NCI-H2196 treated with DMSO at 0.1 percent for 48 hours (cell line): ENCODE data around the gene RABEPK.
"Not testable (repeated sequence)": the region's sequence is repeated elsewhere in the genome, so short reads cannot be mapped to it uniquely, and the experiment has no call there.

Experiments used
- DNase-seq: peaks from one replicate; lab custom pipeline; 2025; ENCODE audit not compliant: unreplicated experiment; lab: John Stamatoyannopoulos, UW

RABEPK gene

GRCh38 chr9:125200216-125201047, at the start of gene RABEPK:
Gene RABEPK, plus strand, starts transcription at chr9:125200542. Its CDS starts 2,472 bp downstream, at chr9:125203014.
- DNase-seq, result peak; percentile 71

- no peak for DNase-seq
Observed at GRCh38 chr9:125151730-125152129, 48.6 kb upstream of the RABEPK start.

GRCh38 chr9:125153712-125154367, 46.5 kb upstream of the RABEPK start:
- no peak for DNase-seq

- DNase-seq, result no peak
Observed at GRCh38 chr9:125156551-125156950, 43.8 kb upstream of the RABEPK start.

- no peak for DNase-seq
Observed at GRCh38 chr9:125160750-125161149, 39.6 kb upstream of the RABEPK start.

- no peak for DNase-seq
Observed at GRCh38 chr9:125161284-125161918, 38.9 kb upstream of the RABEPK start.

- DNase-seq, result not testable (repeated sequence)
Observed at GRCh38 chr9:125162891-125163290, 37.5 kb upstream of the RABEPK start.

GRCh38 chr9:125166762-125167161, 33.6 kb upstream of the RABEPK start:
- DNase-seq, result no peak

GRCh38 chr9:125169895-125170294, 30.4 kb upstream of the RABEPK start:
- no peak for DNase-seq

GRCh38 chr9:125172031-125172755, 28.1 kb upstream of the RABEPK start:
- no peak for DNase-seq

GRCh38 chr9:125176636-125177035, 23.7 kb upstream of the RABEPK start:
- no peak for DNase-seq

GRCh38 chr9:125177888-125178287, 22.5 kb upstream of the RABEPK start:
- no peak for DNase-seq

- DNase-seq, result not testable (repeated sequence)
Observed at GRCh38 chr9:125179776-125180175, 20.6 kb upstream of the RABEPK start.

- DNase-seq, result no peak
Observed at GRCh38 chr9:125180876-125181275, 19.5 kb upstream of the RABEPK start.

GRCh38 chr9:125181756-125182155, 18.6 kb upstream of the RABEPK start:
- DNase-seq, result not testable (repeated sequence)

GRCh38 chr9:125183054-125183453, 17.3 kb upstream of the RABEPK start:
- DNase-seq, result no peak

- DNase-seq, result no peak
Observed at GRCh38 chr9:125183561-125183960, 16.8 kb upstream of the RABEPK start.

- DNase-seq, result no peak
Observed at GRCh38 chr9:125189011-125189360, 11.4 kb upstream of the RABEPK start.

- peak; percentile 84 for DNase-seq
Observed at GRCh38 chr9:125189361-125190289, 10.7 kb upstream of the RABEPK start, which contains the start of gene PPP6C. Gene PPP6C, minus strand, starts transcription at chr9:125189803. Its CDS starts 85 bp downstream, at chr9:125189718.

GRCh38 chr9:125190361-125190801, 10.0 kb upstream of the RABEPK start:
- no peak for DNase-seq
